ENCODE data around the gene NAA35. TPM values are rescaled to one million over a fixed set of nuclear protein-coding genes. Genes with fewer than 3 reads are reported as not detected.

NAA35 gene
- total and polyA plus RNA-seq, 9 of the 15 experiments (the other 6 are each of a cell fraction or from before 2014, with no cell fraction given), result 17.7 to 43.9 (median 29.0) TPM

DNA sequence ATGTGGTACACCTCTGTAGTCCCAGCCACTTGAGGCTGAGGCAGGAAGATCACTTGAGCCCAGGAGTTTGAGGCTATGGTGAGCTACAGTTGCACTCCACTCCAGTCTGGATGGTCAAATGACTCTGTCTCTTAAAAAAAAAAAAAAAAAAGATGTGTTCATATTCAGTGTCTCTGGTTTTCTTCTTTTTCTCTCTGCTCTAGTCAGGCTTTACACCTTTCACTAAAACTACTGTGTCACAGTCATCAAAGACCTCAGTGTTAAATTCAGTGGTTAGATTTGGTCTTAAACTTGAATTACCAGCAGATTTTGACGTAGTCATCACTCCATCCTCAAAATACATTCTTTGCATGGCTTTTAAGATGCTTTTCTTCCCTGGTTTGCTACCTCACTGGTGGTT is 28.8 kb downstream of the NAA35 start:
- no peaks in the 10 kb centered on the region for H3K9me3 ChIP-seq (replicated peaks; ENCODE audit: control insufficient read depth, insufficient read depth, low read depth, low read length)
- no peak overlapping the region for H2AFZ ChIP-seq (ENCODE audit: low read depth, low read length)
- no peak for FAIRE-seq
- BruUV-seq (replicated peaks), result no TSS peak
- no peak for DNase-seq (ENCODE audit: extremely low read depth in 1 of 4, low spot score in 3 of 4)
- CTCF ChIA-PET (ENCODE audit: low intra/inter-chr PET ratio), result no interaction called here
- H3K4me2 ChIP-seq (ENCODE audit: insufficient read depth, low read length), result no peak overlapping the region
- no peak for ATAC-seq
- no peaks in the 10 kb centered on the region for H3K9me1 ChIP-seq (ENCODE audit: control insufficient read depth, insufficient read depth, low read length)
- no peak overlapping the region for H3K27ac ChIP-seq (ENCODE audit: extremely low read depth, low read depth, low read length)
- no peaks in the 10 kb centered on the region for H3K27me3 ChIP-seq (ENCODE audit: control insufficient read depth in 2 of 2, insufficient read depth in 2 of 2, low read length in 2 of 2)
- no peaks in the 10 kb centered on the region for H4K20me1 ChIP-seq (replicated peaks; ENCODE audit: control insufficient read depth, insufficient read depth, low read length)
- no peaks in the 10 kb centered on the region for H3K79me2 ChIP-seq (ENCODE audit: control insufficient read depth, insufficient read depth, low read length)
- POLR2A ChIA-PET, result no interaction called here
- H3K9ac ChIP-seq (ENCODE audit: insufficient read depth in 1 of 2, low read depth in 2 of 2, low read length in 2 of 2), result no peak overlapping the region
- WGBS (ENCODE audit: insufficient coverage, low coverage, missing lambda C conversion rate), result 70% methylated on average over 1 of the region's 1 CpG
- intact Hi-C loops (cut with micrococcal nuclease) (no loop called here), in situ Hi-C loops (cut with MboI) (no loop called here)
- TF ChIP-seq CAMTA2 (CRISPR knock-in tag; conservative IDR thresholded peaks at IDR 0.05) (no peak), POLR2B (IDR thresholded peaks at IDR 0.05; ENCODE audit: low read depth, partially characterized antibody) (no peak), ARHGAP35 (IDR thresholded peaks at IDR 0.05; ENCODE audit: partially characterized antibody) (no peak), ZNF133 (CRISPR knock-in tag; IDR thresholded peaks at IDR 0.05) (no peak), XRCC3 (IDR thresholded peaks at IDR 0.05) (no peak), SRF (CRISPR knock-in tag; IDR thresholded peaks at IDR 0.05) (no peak), BRD9 (IDR thresholded peaks at IDR 0.05; ENCODE audit: low read depth, partially characterized antibody) (no peak), TBL1XR1 (IDR thresholded peaks at IDR 0.05; ENCODE audit: low read length in 2 of 2) (no peak), CREB1 (IDR thresholded peaks at IDR 0.05) (no peak), CREB1 (CRISPR knock-in tag; IDR thresholded peaks at IDR 0.05) (no peak), ZKSCAN8 (CRISPR knock-in tag; IDR thresholded peaks at IDR 0.05) (no peak), COPS2 (conservative IDR thresholded peaks at IDR 0.05) (no peak), ZNF311 (CRISPR knock-in tag; IDR thresholded peaks at IDR 0.05) (no peak), CREBBP (IDR thresholded peaks at IDR 0.05; ENCODE audit: low read depth, low read length) (no peak), ELF2 (CRISPR knock-in tag; IDR thresholded peaks at IDR 0.05) (no peak), ZNF76 (CRISPR knock-in tag; IDR thresholded peaks at IDR 0.05; ENCODE audit: borderline replicate concordance) (no peak)
- TF ChIP-seq, protein P1, sequence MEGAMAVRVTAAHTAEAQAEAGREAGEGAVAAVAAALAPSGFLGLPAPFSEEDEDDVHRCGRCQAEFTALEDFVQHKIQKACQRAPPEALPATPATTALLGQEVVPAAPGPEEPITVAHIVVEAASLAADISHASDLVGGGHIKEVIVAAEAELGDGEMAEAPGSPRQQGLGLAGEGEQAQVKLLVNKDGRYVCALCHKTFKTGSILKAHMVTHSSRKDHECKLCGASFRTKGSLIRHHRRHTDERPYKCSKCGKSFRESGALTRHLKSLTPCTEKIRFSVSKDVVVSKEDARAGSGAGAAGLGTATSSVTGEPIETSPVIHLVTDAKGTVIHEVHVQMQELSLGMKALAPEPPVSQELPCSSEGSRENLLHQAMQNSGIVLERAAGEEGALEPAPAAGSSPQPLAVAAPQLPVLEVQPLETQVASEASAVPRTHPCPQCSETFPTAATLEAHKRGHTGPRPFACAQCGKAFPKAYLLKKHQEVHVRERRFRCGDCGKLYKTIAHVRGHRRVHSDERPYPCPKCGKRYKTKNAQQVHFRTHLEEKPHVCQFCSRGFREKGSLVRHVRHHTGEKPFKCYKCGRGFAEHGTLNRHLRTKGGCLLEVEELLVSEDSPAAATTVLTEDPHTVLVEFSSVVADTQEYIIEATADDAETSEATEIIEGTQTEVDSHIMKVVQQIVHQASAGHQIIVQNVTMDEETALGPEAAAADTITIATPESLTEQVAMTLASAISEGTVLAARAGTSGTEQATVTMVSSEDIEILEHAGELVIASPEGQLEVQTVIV (CRISPR knock-in tag; IDR thresholded peaks at IDR 0.05; ENCODE audit: borderline replicate concordance), result no peak
- TF ChIP-seq, protein P2, sequence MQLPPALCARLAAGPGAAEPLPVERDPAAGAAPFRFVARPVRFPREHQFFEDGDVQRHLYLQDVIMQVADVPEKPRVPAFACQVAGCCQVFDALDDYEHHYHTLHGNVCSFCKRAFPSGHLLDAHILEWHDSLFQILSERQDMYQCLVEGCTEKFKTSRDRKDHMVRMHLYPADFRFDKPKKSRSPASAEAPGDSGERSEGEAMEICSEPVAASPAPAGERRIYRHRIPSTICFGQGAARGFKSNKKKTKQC (CRISPR knock-in tag; IDR thresholded peaks at IDR 0.05), result no peak
- TF ChIP-seq, protein P3, sequence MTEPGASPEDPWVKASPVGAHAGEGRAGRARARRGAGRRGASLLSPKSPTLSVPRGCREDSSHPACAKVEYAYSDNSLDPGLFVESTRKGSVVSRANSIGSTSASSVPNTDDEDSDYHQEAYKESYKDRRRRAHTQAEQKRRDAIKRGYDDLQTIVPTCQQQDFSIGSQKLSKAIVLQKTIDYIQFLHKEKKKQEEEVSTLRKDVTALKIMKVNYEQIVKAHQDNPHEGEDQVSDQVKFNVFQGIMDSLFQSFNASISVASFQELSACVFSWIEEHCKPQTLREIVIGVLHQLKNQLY (CRISPR knock-in tag; conservative IDR thresholded peaks at IDR 0.05), result no peak
- TF ChIP-seq, protein P4, sequence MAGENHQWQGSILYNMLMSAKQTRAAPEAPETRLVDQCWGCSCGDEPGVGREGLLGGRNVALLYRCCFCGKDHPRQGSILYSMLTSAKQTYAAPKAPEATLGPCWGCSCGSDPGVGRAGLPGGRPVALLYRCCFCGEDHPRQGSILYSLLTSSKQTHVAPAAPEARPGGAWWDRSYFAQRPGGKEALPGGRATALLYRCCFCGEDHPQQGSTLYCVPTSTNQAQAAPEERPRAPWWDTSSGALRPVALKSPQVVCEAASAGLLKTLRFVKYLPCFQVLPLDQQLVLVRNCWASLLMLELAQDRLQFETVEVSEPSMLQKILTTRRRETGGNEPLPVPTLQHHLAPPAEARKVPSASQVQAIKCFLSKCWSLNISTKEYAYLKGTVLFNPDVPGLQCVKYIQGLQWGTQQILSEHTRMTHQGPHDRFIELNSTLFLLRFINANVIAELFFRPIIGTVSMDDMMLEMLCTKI (IDR thresholded peaks at IDR 0.05; ENCODE audit: partially characterized antibody), result no peak
- H3K4me3 ChIP-seq, result no peak overlapping the region
- H3K4me1 ChIP-seq (replicated peaks in 1 of 2; ENCODE audit: control insufficient read depth in 2 of 2, insufficient read depth in 2 of 2, low read length in 2 of 2), result no peaks in the 10 kb centered on the region
- peaks cover 72% of the 10 kb centered on the region for H3K36me3 ChIP-seq (ENCODE audit: control insufficient read depth, insufficient read depth, low read length)
